ENCODE data around the gene HS3ST2. TPM values are rescaled to one million over a fixed set of nuclear protein-coding genes. Genes with fewer than 3 reads are reported as not detected.

Gene HS3ST2
- total and polyA plus RNA-seq, 2 of the 8 experiments (the other 6 are each of a cell fraction or from before 2014, with no cell fraction given): 1.7 to 3.7 TPM

DNA sequence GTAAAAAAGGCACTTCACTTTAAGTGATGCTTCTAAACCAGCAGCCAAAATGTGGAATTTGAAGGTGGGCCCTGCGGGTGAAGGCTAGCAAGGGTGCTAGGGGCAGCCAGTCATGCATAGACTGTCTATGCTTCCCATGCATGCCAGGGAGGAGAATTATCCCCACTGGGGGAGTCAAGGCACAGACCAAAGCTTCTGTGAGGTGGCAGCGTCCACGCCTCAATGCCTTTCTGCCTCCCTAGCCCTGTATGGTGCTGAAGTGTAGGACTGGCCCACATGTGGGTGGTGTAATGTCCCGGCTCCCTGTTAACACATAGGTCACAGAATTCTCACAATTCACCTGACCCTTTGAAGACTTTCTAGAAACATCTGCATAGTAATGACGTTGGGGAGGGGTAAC, 1.9 kb downstream of the HS3ST2 start:
- ChIA-PET CTCF (ENCODE audit: partially characterized antibody) (interaction anchor here (0.5 to 1.4 kb wide), 2 partner anchors 10 to 1720 kb away, joined by 4 to 5 read pairs; no protein-coding TSS in a partner anchor), POLR2A (ENCODE audit: partially characterized antibody) (no interaction called here)
- Histone ChIP-seq H3K4me2 (ENCODE audit: insufficient read depth in 1 of 2, low read depth in 2 of 2, low read length in 2 of 2) (peak overlapping the region in 1 of 2 experiments; percentile 80; a peak in 1 of 4 replicates), H3K4me1 (replicated peaks in 1 of 4; ENCODE audit: control insufficient read depth in 3 of 4, insufficient read depth in 4 of 4, low read length in 3 of 4) (peaks cover 0 to 8% (median 5%) of the 10 kb centered on the region in 4 experiments; a peak in 6 of 7 replicates), H2AK5ac (ENCODE audit: low read depth, low read length) (no peak overlapping the region), H3K36me3 (ENCODE audit: control insufficient read depth in 2 of 4, insufficient read depth in 4 of 4, low read length in 3 of 4) (no peaks in the 10 kb centered on the region), H3K4me3 (ENCODE audit: extremely low read depth in 1 of 4, insufficient read depth in 2 of 4, low read depth in 3 of 4, low read length in 4 of 4) (no peak overlapping the region), H2BK20ac (ENCODE audit: low read length) (no peak overlapping the region), H4K91ac (replicated peaks; ENCODE audit: insufficient read length, low read length) (no peak overlapping the region), H3K4ac (replicated peaks; ENCODE audit: insufficient read length, low read depth, low read length) (no peak overlapping the region), H3K18ac (ENCODE audit: extremely low read depth, low read length) (no peak overlapping the region), H3K23ac (ENCODE audit: insufficient read length) (no peak overlapping the region), H3K9ac (replicated peaks in 1 of 4; ENCODE audit: extremely low read depth in 1 of 4, low read depth in 3 of 4, low read length in 3 of 4) (no peak overlapping the region), H4K20me1 (replicated peaks in 1 of 2; ENCODE audit: control insufficient read depth in 1 of 2, insufficient read depth in 2 of 2, low read length in 2 of 2) (peaks cover 0 to 11% of the 10 kb centered on the region in 2 experiments), H3K56ac (replicated peaks; ENCODE audit: insufficient read length, low read depth, low read length) (no peak overlapping the region), H4K5ac (ENCODE audit: insufficient read length, low read depth, low read length) (no peak overlapping the region), H3K79me1 (ENCODE audit: low read depth, low read length) (no peaks in the 10 kb centered on the region), H4K8ac (ENCODE audit: extremely low read depth, insufficient read depth, low read length) (no peak overlapping the region), H3K23me2 (ENCODE audit: low read depth, low read length) (peaks cover 16% of the 10 kb centered on the region), H2BK5ac (ENCODE audit: low read depth, low read length) (no peak overlapping the region), H3K27me3 (replicated peaks in 1 of 4; ENCODE audit: control insufficient read depth in 3 of 4, extremely low read depth in 1 of 4, insufficient read depth in 3 of 4, low read length in 3 of 4) (peaks cover 4 to 24% (median 21%) of the 10 kb centered on the region in 4 experiments), H2BK15ac (ENCODE audit: low read length) (no peak overlapping the region), H3K9me3 (ENCODE audit: insufficient read depth in 2 of 2, low read depth in 1 of 2, low read length in 1 of 2) (no peaks in the 10 kb centered on the region), H3K27ac (ENCODE audit: low read depth, low read length) (no peak overlapping the region), H2BK12ac (ENCODE audit: low read depth, low read length) (no peak overlapping the region), H2BK120ac (replicated peaks; ENCODE audit: low read depth, low read length) (no peak overlapping the region), H2AFZ (ENCODE audit: low read length) (no peak overlapping the region), H3K14ac (ENCODE audit: insufficient read length) (no peak overlapping the region), H3K79me2 (ENCODE audit: control insufficient read depth in 1 of 2, insufficient read depth in 2 of 2, low read length in 2 of 2) (no peaks in the 10 kb centered on the region)
- TF ChIP-seq TBP (IDR thresholded peaks at IDR 0.05; ENCODE audit: low read depth, low read length) (no peak), SIRT6 (IDR thresholded peaks at IDR 0.05; ENCODE audit: low read length) (no peak), RAD21 (IDR thresholded peaks at IDR 0.05 in 1 of 2, conservative IDR thresholded peaks at IDR 0.05 in 1 of 2; ENCODE audit: low read depth in 2 of 2, low read length in 2 of 2) (no peak), CEBPB (IDR thresholded peaks at IDR 0.05; ENCODE audit: low read depth, low read length) (no peak), CHD2 (IDR thresholded peaks at IDR 0.05; ENCODE audit: low read length) (no peak), TAF1 (IDR thresholded peaks at IDR 0.05; ENCODE audit: low read depth, low read length) (no peak), HDAC6 (IDR thresholded peaks at IDR 0.05; ENCODE audit: low read depth, low read length) (no peak), RBBP5 (IDR thresholded peaks at IDR 0.05; ENCODE audit: borderline replicate concordance, low read depth, low read length) (no peak), SAP30 (IDR thresholded peaks at IDR 0.05; ENCODE audit: insufficient read depth, insufficient replicate concordance, low read length) (no peak)
- TF ChIP-seq, protein P1, sequence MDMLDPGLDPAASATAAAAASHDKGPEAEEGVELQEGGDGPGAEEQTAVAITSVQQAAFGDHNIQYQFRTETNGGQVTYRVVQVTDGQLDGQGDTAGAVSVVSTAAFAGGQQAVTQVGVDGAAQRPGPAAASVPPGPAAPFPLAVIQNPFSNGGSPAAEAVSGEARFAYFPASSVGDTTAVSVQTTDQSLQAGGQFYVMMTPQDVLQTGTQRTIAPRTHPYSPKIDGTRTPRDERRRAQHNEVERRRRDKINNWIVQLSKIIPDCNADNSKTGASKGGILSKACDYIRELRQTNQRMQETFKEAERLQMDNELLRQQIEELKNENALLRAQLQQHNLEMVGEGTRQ (IDR thresholded peaks at IDR 0.05; ENCODE audit: low read length): no peak
- WGBS, 2 experiments (ENCODE audit: extremely low coverage in 1 of 2, insufficient coverage in 1 of 2, insufficient read length in 1 of 2, insufficient replicate concordance in 2 of 2, low coverage in 1 of 2, low lambda C conversion rate in 2 of 2, missing lambda C conversion rate in 1 of 2): 88% methylated on average over 5 of the region's 5 CpGs; no CpG with 5 or more reads in 1 of the 2 experiments
- FAIRE-seq (no peak), DNase-seq (ENCODE audit: low read depth in 1 of 2, low spot score in 2 of 2) (no peak)
